K562 (cell line): ENCODE data around the gene POPDC3.

ENCODE experiments used
- POLR2A ChIP-seq: fragments of 450-650 bp; conservative IDR thresholded peaks from 2 replicates; pipeline ENCODE4 v1.6.1; 2016
- ZNF408 ChIP-seq: fragments of 250-450 bp; sonication (Bioruptor Pico); IDR thresholded peaks from 2 replicates; pipeline ENCODE4 v1.4.0; 2020; ENCODE audit warnings: low read depth, mild to moderate bottlenecking, moderate library complexity
- TF ChIP-seq, protein P1 (sequence below): sonication (generic); formaldehyde crosslinking; IDR thresholded peaks from 2 replicates; pipeline ENCODE4 v1.9.0; 2022; ENCODE audit warnings: mild to moderate bottlenecking, missing genetic modification reagents

DNA sequence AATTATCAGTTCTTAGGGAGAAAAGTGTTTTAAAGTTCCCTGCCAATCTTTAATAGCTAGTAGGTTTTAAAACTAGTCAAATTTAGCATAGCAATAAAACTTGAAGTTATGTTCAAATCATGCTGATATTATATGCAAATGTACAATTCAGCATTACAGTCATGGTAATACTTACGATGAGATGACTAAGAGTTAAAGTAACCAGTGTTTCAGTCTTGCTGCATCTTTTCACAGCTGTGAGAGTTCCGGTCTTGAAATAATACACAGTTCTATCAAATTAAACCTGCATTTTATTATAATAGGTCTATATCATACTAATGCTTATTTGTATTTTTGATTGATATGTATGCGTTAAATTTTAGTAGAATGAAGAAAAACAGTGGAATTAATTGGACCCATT is 26.1 kb downstream of the POPDC3 start:
- TF ChIP-seq ZNF408 (CRISPR knock-in tag) (no peak), POLR2A (no peak)
- TF ChIP-seq, protein P1, sequence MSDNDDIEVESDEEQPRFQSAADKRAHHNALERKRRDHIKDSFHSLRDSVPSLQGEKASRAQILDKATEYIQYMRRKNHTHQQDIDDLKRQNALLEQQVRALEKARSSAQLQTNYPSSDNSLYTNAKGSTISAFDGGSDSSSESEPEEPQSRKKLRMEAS: no peak
